GM18951 (cell line): ENCODE data around the gene RLBP1.

Source experiments
- POLR2A ChIP-seq: IDR thresholded peaks from 4 replicates; pipeline ENCODE4 v1.6.1; 2011; ENCODE audit warnings: mild to moderate bottlenecking; ENCODE audit not compliant: insufficient read length, insufficient read depth; ENCODE audit errors: extremely low read depth
- in situ Hi-C: fragments of 300-500 bp; cut with MboI; formaldehyde crosslinking; loops from one replicate; pipeline ENCODE4 v1.12.0; 2022; ENCODE audit warnings: low sequenced_read_pairs, mixed read lengths, inconsistent platforms; ENCODE audit not compliant: unreplicated experiment

Gene RLBP1

GRCh38 chr15:89167267-89168176 lies 53.9 kb downstream of the RLBP1 start:
- in situ Hi-C loops, result no loop called here
- no peak for TF ChIP-seq POLR2A

- no peak for TF ChIP-seq POLR2A
- in situ Hi-C loops, result no loop called here
These were observed 55.7 kb downstream of the RLBP1 start for GRCh38 chr15:89165677-89166076.

- in situ Hi-C loops, result no loop called here
- no peak for TF ChIP-seq POLR2A
These were observed 56.6 kb downstream of the RLBP1 start for GRCh38 chr15:89164712-89165211.

- no peak for TF ChIP-seq POLR2A
- in situ Hi-C loops, result no loop called here
These were observed 57.9 kb downstream of the RLBP1 start for GRCh38 chr15:89163271-89164055.

- TF ChIP-seq POLR2A, result no peak
- in situ Hi-C loops, result no loop called here
These were observed 59.7 kb downstream of the RLBP1 start for GRCh38 chr15:89161666-89162065.
